ENCODE results near the gene ADARB2. TPM values are rescaled to one million over a fixed set of nuclear protein-coding genes. Genes with fewer than 3 reads are reported as not detected.
"Not testable (repeated sequence)": the region's sequence is repeated elsewhere in the genome, so short reads cannot be mapped to it uniquely, and the experiment has no call there.

The ADARB2 gene
- total RNA-seq: under 1 TPM; 0.28 to 0.40 TPM

GRCh38 chr10:1737222-1738061, at the start of gene ADARB2:
ADARB2 (minus strand) TSS chr10:1737525.
- ATAC-seq (ENCODE audit: low read depth): no peak
- Mint-ChIP-seq H3K27ac (no peak within 1 kb of the TSS), H3K4me3 (peak within 1 kb of the TSS; percentile 28), H3K4me1 (no peaks in the 10 kb centered on the region), H3K27me3 (peaks cover 70% of the 10 kb centered on the region), H3K36me3 (no peaks in the 10 kb centered on the region), H3K9me3 (no peaks in the 10 kb centered on the region)
- POLR2A ChIA-PET: no interaction called here
- DNase-seq: no peak

- H3K9me3 Mint-ChIP-seq: peaks cover 3% of the 10 kb centered on the region
- POLR2A ChIA-PET: no interaction called here
- ATAC-seq (ENCODE audit: low read depth) (no peak), DNase-seq (no peak)
- no peak overlapping the region for H3K4me3 Mint-ChIP-seq
- H3K27ac Mint-ChIP-seq: no peak overlapping the region
- H3K36me3 Mint-ChIP-seq: no peaks in the 10 kb centered on the region
- H3K4me1 Mint-ChIP-seq: no peaks in the 10 kb centered on the region
- no peaks in the 10 kb centered on the region for H3K27me3 Mint-ChIP-seq
Measured at GRCh38 chr10:1785835-1786234, 48.5 kb upstream of the ADARB2 start.

- Mint-ChIP-seq H3K27me3 (no peaks in the 10 kb centered on the region), H3K4me3 (no peak overlapping the region), H3K4me1 (no peaks in the 10 kb centered on the region), H3K9me3 (peaks cover 3% of the 10 kb centered on the region), H3K27ac (no peak overlapping the region), H3K36me3 (no peaks in the 10 kb centered on the region)
- POLR2A ChIA-PET: no interaction called here
- ATAC-seq (ENCODE audit: low read depth) (no peak), DNase-seq (no peak)
Measured at GRCh38 chr10:1782841-1783240, 45.5 kb upstream of the ADARB2 start.

- no peaks in the 10 kb centered on the region for H3K4me1 Mint-ChIP-seq
- no peaks in the 10 kb centered on the region for H3K36me3 Mint-ChIP-seq
- peaks cover 3% of the 10 kb centered on the region for H3K9me3 Mint-ChIP-seq
- no peak overlapping the region for H3K27ac Mint-ChIP-seq
- H3K27me3 Mint-ChIP-seq: no peaks in the 10 kb centered on the region
- DNase-seq: no peak
- POLR2A ChIA-PET: no interaction called here
- ATAC-seq (ENCODE audit: low read depth): no peak
- H3K4me3 Mint-ChIP-seq: no peak overlapping the region
Measured at GRCh38 chr10:1779796-1780195, 42.5 kb upstream of the ADARB2 start.

- H3K9me3 Mint-ChIP-seq: no peaks in the 10 kb centered on the region
- POLR2A ChIA-PET: no interaction called here
- DNase-seq: no peak
- H3K27me3 Mint-ChIP-seq: no peaks in the 10 kb centered on the region
- H3K36me3 Mint-ChIP-seq: no peaks in the 10 kb centered on the region
- H3K4me3 Mint-ChIP-seq: no peak overlapping the region
- H3K4me1 Mint-ChIP-seq: no peaks in the 10 kb centered on the region
- no peak overlapping the region for H3K27ac Mint-ChIP-seq
- no peak for ATAC-seq (ENCODE audit: low read depth)
Measured at GRCh38 chr10:1778375-1778969, 41.1 kb upstream of the ADARB2 start.

- Mint-ChIP-seq H3K36me3 (no peaks in the 10 kb centered on the region), H3K9me3 (no peaks in the 10 kb centered on the region), H3K4me1 (no peaks in the 10 kb centered on the region), H3K4me3 (no peak overlapping the region), H3K27me3 (no peaks in the 10 kb centered on the region), H3K27ac (no peak overlapping the region)
- POLR2A ChIA-PET: no interaction called here
- DNase-seq (no peak), ATAC-seq (ENCODE audit: low read depth) (no peak)
Measured at GRCh38 chr10:1776127-1776662, 38.9 kb upstream of the ADARB2 start.

- no peak for ATAC-seq (ENCODE audit: low read depth)
- Mint-ChIP-seq H3K27ac (no peak overlapping the region), H3K4me3 (no peak overlapping the region)
Measured at GRCh38 chr10:1774796-1775195, 37.5 kb upstream of the ADARB2 start.

GRCh38 chr10:1773204-1773603, 35.9 kb upstream of the ADARB2 start:
- H3K27ac Mint-ChIP-seq; H3K27me3 Mint-ChIP-seq; H3K4me1 Mint-ChIP-seq; POLR2A ChIA-PET; DNase-seq; H3K4me3 Mint-ChIP-seq; H3K36me3 Mint-ChIP-seq; ATAC-seq (ENCODE audit: low read depth); H3K9me3 Mint-ChIP-seq: not testable (repeated sequence)

More at GRCh38 chr10:1774796-1775195, 37.5 kb upstream of the ADARB2 start:
- Mint-ChIP-seq H3K9me3 (no peaks in the 10 kb centered on the region), H3K36me3 (no peaks in the 10 kb centered on the region), H3K27me3 (no peaks in the 10 kb centered on the region), H3K4me1 (no peaks in the 10 kb centered on the region)
- POLR2A ChIA-PET: no interaction called here
- no peak for DNase-seq

- Mint-ChIP-seq H3K9me3 (peaks cover 1% of the 10 kb centered on the region), H3K4me3 (no peak overlapping the region), H3K27me3 (no peaks in the 10 kb centered on the region), H3K4me1 (no peaks in the 10 kb centered on the region), H3K36me3 (no peaks in the 10 kb centered on the region), H3K27ac (no peak overlapping the region)
- ATAC-seq (ENCODE audit: low read depth) (no peak), DNase-seq (no peak)
- POLR2A ChIA-PET: no interaction called here
Measured at GRCh38 chr10:1766049-1766448, 28.7 kb upstream of the ADARB2 start.

- Mint-ChIP-seq H3K36me3 (no peaks in the 10 kb centered on the region), H3K4me1 (no peaks in the 10 kb centered on the region), H3K27me3 (no peaks in the 10 kb centered on the region), H3K9me3 (peaks cover 10% of the 10 kb centered on the region), H3K4me3 (no peak overlapping the region), H3K27ac (no peak overlapping the region)
- POLR2A ChIA-PET: no interaction called here
- ATAC-seq (ENCODE audit: low read depth) (no peak), DNase-seq (no peak)
Measured at GRCh38 chr10:1762076-1762475, 24.8 kb upstream of the ADARB2 start.

GRCh38 chr10:1754506-1755153, 17.3 kb upstream of the ADARB2 start:
- peaks cover 2% of the 10 kb centered on the region for H3K27me3 Mint-ChIP-seq
- POLR2A ChIA-PET: no interaction called here

GRCh38 chr10:1752153-1752552, 14.8 kb upstream of the ADARB2 start:
- Mint-ChIP-seq H3K4me1 (no peaks in the 10 kb centered on the region), H3K4me3 (no peak overlapping the region), H3K27me3 (peaks cover 2% of the 10 kb centered on the region), H3K9me3 (peaks cover 8% of the 10 kb centered on the region), H3K36me3 (no peaks in the 10 kb centered on the region), H3K27ac (no peak overlapping the region)
- ATAC-seq (ENCODE audit: low read depth) (no peak), DNase-seq (no peak)
- POLR2A ChIA-PET: no interaction called here

More at GRCh38 chr10:1754506-1755153, 17.3 kb upstream of the ADARB2 start:
- Mint-ChIP-seq H3K9me3 (peaks cover 7% of the 10 kb centered on the region), H3K27ac (no peak overlapping the region), H3K36me3 (no peaks in the 10 kb centered on the region), H3K4me3 (no peak overlapping the region), H3K4me1 (no peaks in the 10 kb centered on the region)
- ATAC-seq (ENCODE audit: low read depth) (no peak), DNase-seq (no peak)

- H3K36me3 Mint-ChIP-seq: no peaks in the 10 kb centered on the region
- H3K27ac Mint-ChIP-seq: no peak overlapping the region
- POLR2A ChIA-PET: no interaction called here
- no peaks in the 10 kb centered on the region for H3K4me1 Mint-ChIP-seq
- DNase-seq (no peak), ATAC-seq (ENCODE audit: low read depth) (no peak)
- no peaks in the 10 kb centered on the region for H3K27me3 Mint-ChIP-seq
- H3K4me3 Mint-ChIP-seq: no peak overlapping the region
- H3K9me3 Mint-ChIP-seq: peaks cover 8% of the 10 kb centered on the region
Measured at GRCh38 chr10:1747590-1748157, 10.3 kb upstream of the ADARB2 start.

Measured in activated naive CD8-positive, alpha-beta T cell treated with anti-CD3 and anti-CD28 coated beads, Interleukin-2, amount 10 ng/mL, durations not matched to agents 7 days and 5 days (primary cell).